PC-3 (cell line): ENCODE results near the gene FCRL5. TPM values are rescaled to one million over a fixed set of nuclear protein-coding genes. Genes with fewer than 3 reads are reported as not detected.

Source experiments
- ATAC-seq: fragments of 200-7000 bp; cut with Tn5 transposase; 2 replicates; pipeline ENCODE4 v1.9.1; 2020; ENCODE audit warnings: mild to moderate bottlenecking, moderate library complexity
- Bru-seq: library from RNA; stranded (reverse); fragments of 400-500 nt; gene quantifications from one replicate; lab custom pipeline; 2021; lab: Mats Ljungman, UMichigan
- BruChase-seq, 2 experiments: library from RNA; stranded (reverse); fragments of 400-500 nt; gene quantifications; one replicate each; lab custom pipeline; 2021; lab: Mats Ljungman, UMichigan
- BruUV-seq: library from RNA; stranded (reverse); fragments of 400-500 nt; replicated peaks from 2 replicates; lab custom pipeline; 2021; lab: Mats Ljungman, UMichigan
- CTCF ChIA-PET: fragments of 300-600 bp; sonication (Branson Sonifier 250); formaldehyde crosslinking; loops from one replicate; lab custom pipeline; 2022; ENCODE audit warnings: antibody characterized with exemption; lab: Charles Lee
- POLR2A ChIA-PET: fragments of 300-600 bp; sonication (Branson Sonifier 250); formaldehyde crosslinking; loops from one replicate; lab custom pipeline; 2022; ENCODE audit warnings: antibody characterized with exemption; ENCODE audit not compliant: unreplicated experiment; lab: Charles Lee
- DNase-seq: peaks from one replicate; pipeline ENCODE4 v3.0.0-alpha.2; 2015
- H2AFZ ChIP-seq: fragments of 300-600 bp; sonication (generic); 2 replicates; pipeline ENCODE4 v1.6.0; 2016; ENCODE audit warnings: antibody characterized with exemption, low read length
- H3F3A ChIP-seq: fragments of 300-600 bp; sonication (generic); one replicate; pipeline ENCODE4 v1.6.0; 2017; ENCODE audit warnings: antibody characterized with exemption, low read length, control low read depth, mild to moderate bottlenecking; ENCODE audit not compliant: unreplicated experiment
- H3K27ac ChIP-seq: fragments of 300-600 bp; sonication (generic); 2 replicates; pipeline ENCODE4 v1.5.1; 2016; ENCODE audit warnings: mild to moderate bottlenecking, low read length
- H3K27me3 ChIP-seq: fragments of 300-600 bp; sonication (generic); 2 replicates; pipeline ENCODE4 v1.6.1; 2016; ENCODE audit warnings: low read length, mixed read lengths
- H3K36me3 ChIP-seq: fragments of 300-600 bp; sonication (generic); 2 replicates; pipeline ENCODE4 v1.6.1; 2016; ENCODE audit warnings: low read depth, mixed run types, low read length, mixed read lengths
- H3K4me1 ChIP-seq: fragments of 300-600 bp; sonication (generic); 2 replicates; pipeline ENCODE4 v1.5.1; 2016; ENCODE audit warnings: low read length; ENCODE audit not compliant: insufficient read depth
- H3K4me2 ChIP-seq: fragments of 300-600 bp; sonication (generic); 2 replicates; pipeline ENCODE4 v1.6.0; 2016; ENCODE audit warnings: low read length
- H3K4me3 ChIP-seq: fragments of 300-600 bp; sonication (generic); 2 replicates; pipeline ENCODE4 v1.5.1; 2016; ENCODE audit warnings: mild to moderate bottlenecking, low read length, mixed read lengths
- H3K79me2 ChIP-seq: fragments of 300-600 bp; sonication (generic); 2 replicates; pipeline ENCODE4 v1.6.1; 2017; ENCODE audit warnings: low read length, mixed read lengths
- H3K9ac ChIP-seq: fragments of 300-600 bp; sonication (generic); 2 replicates; pipeline ENCODE4 v1.6.0; 2016; ENCODE audit warnings: mild to moderate bottlenecking, low read length
- H3K9me2 ChIP-seq: fragments of 300-600 bp; sonication (generic); replicated peaks from 2 replicates; pipeline ENCODE4 v1.6.1; 2016; ENCODE audit warnings: mixed run types, low read length, mixed read lengths
- H3K9me3 ChIP-seq: fragments of 300-600 bp; sonication (generic); 2 replicates; pipeline ENCODE4 v1.6.1; 2016; ENCODE audit warnings: low read length, mixed read lengths
- H4K20me1 ChIP-seq: fragments of 300-600 bp; sonication (generic); 2 replicates; pipeline ENCODE4 v1.6.1; 2016; ENCODE audit warnings: low read length, mixed read lengths
- CTCF ChIP-seq: fragments of 300-600 bp; sonication (generic); conservative IDR thresholded peaks from 2 replicates; pipeline ENCODE4 v1.5.1; 2017; ENCODE audit warnings: antibody characterized with exemption, low read depth, mild to moderate bottlenecking, low read length
- EZH2 ChIP-seq: fragments of 300-600 bp; sonication (generic); IDR thresholded peaks from one replicate; pipeline ENCODE4 v1.6.1; 2017; ENCODE audit warnings: antibody characterized with exemption, mild to moderate bottlenecking, low read length; ENCODE audit not compliant: unreplicated experiment
- EZH2phosphoT487 ChIP-seq: fragments of 300-600 bp; sonication (generic); IDR thresholded peaks from 2 replicates; pipeline ENCODE4 v1.6.1; 2018; ENCODE audit warnings: mild to moderate bottlenecking, antibody characterized with exemption, low read length, borderline replicate concordance
- intact Hi-C: fragments of 100-400 bp; cut with micrococcal nuclease; formaldehyde crosslinking; loops from 2 replicates; pipeline ENCODE4 v1.9.0; 2023
- long read RNA-seq: library from polyadenylated mRNA; unstranded; transcript quantifications from one replicate; pipeline ENCODE4 v2.0.0, GENCODE V29; 2021; ENCODE audit not compliant: unreplicated experiment
- total RNA-seq: library from RNA; depleted of rRNA; stranded (reverse); fragments of >200 nt; gene quantifications from 2 replicates; pipeline ENCODE4 v1.2.3, GENCODE V29; 2014; rRNA removed

Gene FCRL5
- total RNA-seq (not detected in 2 replicates), Bru-seq, nascent RNA (not detected), BruChase-seq, experiment 1, labeled RNA remaining after a 6-hour chase (not detected), BruChase-seq, experiment 2, labeled RNA remaining after a 2-hour chase (percentile 2 among the genes with signal in this experiment)
- long read RNA-seq = 0 reads

- H3K27ac ChIP-seq = no peak within 1 kb of the TSS
- no peaks in the 10 kb centered on the region for H3K9me3 ChIP-seq
- no peaks in the 10 kb centered on the region for H3K36me3 ChIP-seq
- H3F3A ChIP-seq = no peaks in the 10 kb centered on the region
- no peaks in the 10 kb centered on the region for H4K20me1 ChIP-seq
- ATAC-seq (no peak), DNase-seq (no peak)
- intact Hi-C loops = no loop called here
- peaks cover 35% of the 10 kb centered on the region for H3K27me3 ChIP-seq
- ChIA-PET CTCF (no interaction called here), POLR2A (no interaction called here)
- no peak within 1 kb of the TSS for H3K4me2 ChIP-seq
- H3K79me2 ChIP-seq = no peaks in the 10 kb centered on the region
- H2AFZ ChIP-seq = no peak within 1 kb of the TSS
- H3K9me2 ChIP-seq = no peaks in the 10 kb centered on the region
- H3K4me1 ChIP-seq = no peaks in the 10 kb centered on the region
- no TSS peak for BruUV-seq
- no peak within 1 kb of the TSS for H3K9ac ChIP-seq
- no peak for TF ChIP-seq EZH2
- H3K4me3 ChIP-seq = no peak within 1 kb of the TSS
Observed at GRCh38 chr1:157551694-157552693, at the start of gene FCRL5. FCRL5 (minus strand) TSS chr1:157552515; CDS start chr1:157552362, 153 bp downstream.

- Histone ChIP-seq H2AFZ (no peak overlapping the region), H3K9ac (no peak overlapping the region), H3K27me3 (peaks cover 50% of the 10 kb centered on the region), H3F3A (no peaks in the 10 kb centered on the region), H3K36me3 (no peaks in the 10 kb centered on the region), H3K4me2 (no peak overlapping the region), H3K4me1 (no peaks in the 10 kb centered on the region), H3K9me2 (no peaks in the 10 kb centered on the region), H3K9me3 (no peaks in the 10 kb centered on the region), H3K4me3 (no peak overlapping the region), H3K79me2 (no peaks in the 10 kb centered on the region), H4K20me1 (no peaks in the 10 kb centered on the region), H3K27ac (no peak overlapping the region)
- ChIA-PET CTCF (no interaction called here), POLR2A (no interaction called here)
- ATAC-seq (no peak), DNase-seq (no peak)
- BruUV-seq = no TSS peak
- intact Hi-C loops = no loop called here
- TF ChIP-seq EZH2phosphoT487 (no peak), CTCF (no peak), EZH2 (no peak)
Observed at GRCh38 chr1:157600236-157600635, 47.9 kb upstream of the FCRL5 start.

GRCh38 chr1:157597959-157598667 is 45.8 kb upstream of the FCRL5 start, which contains the start of gene FCRL4:
FCRL4 (minus strand) TSS chr1:157598085; CDS start chr1:157597944, 141 bp downstream.
- Histone ChIP-seq H2AFZ (no peak within 1 kb of the TSS), H3K36me3 (no peaks in the 10 kb centered on the region), H3K79me2 (no peaks in the 10 kb centered on the region), H3K27ac (no peak within 1 kb of the TSS), H3K9me3 (no peaks in the 10 kb centered on the region), H3K9me2 (no peaks in the 10 kb centered on the region), H3K4me2 (no peak within 1 kb of the TSS), H3K4me1 (no peaks in the 10 kb centered on the region), H3F3A (no peaks in the 10 kb centered on the region), H3K27me3 (peaks cover 32% of the 10 kb centered on the region), H3K9ac (no peak within 1 kb of the TSS), H4K20me1 (no peaks in the 10 kb centered on the region), H3K4me3 (no peak within 1 kb of the TSS)
- POLR2A ChIA-PET = no interaction called here
- no TSS peak for BruUV-seq
- DNase-seq = no peak
- TF ChIP-seq EZH2phosphoT487 = no peak
- no peak for TF ChIP-seq CTCF
- TF ChIP-seq EZH2 = no peak
- ATAC-seq = no peak
- CTCF ChIA-PET = no interaction called here
- intact Hi-C loops = no loop called here
